SK-N-SH (cell line): ENCODE measurements around the gene MAP7. TPM values are rescaled to one million over a fixed set of nuclear protein-coding genes. Genes with fewer than 3 reads are reported as not detected.

ENCODE experiments used
- CTCF ChIA-PET: fragments of 300-600, 350-600 bp; formaldehyde crosslinking; extraction: SDS; loops from one replicate; lab custom pipeline; 2021; lab: Yijun Ruan, JAX
- POLR2A ChIA-PET: fragments of 350-600 bp; sonication (Branson Sonifier 250); formaldehyde crosslinking; extraction: SDS; loops from one replicate; lab custom pipeline; 2020; ENCODE audit warnings: antibody characterized with exemption, inconsistent platforms; lab: Yijun Ruan, JAX
- DNase-seq: peaks from one replicate; pipeline ENCODE4 v3.0.0; 2012
- H2AFZ ChIP-seq: fragments of 200-600 bp; sonication (generic); 2 replicates; pipeline ENCODE4 v1.8.1; 2016; ENCODE audit warnings: antibody characterized with exemption, mild to moderate bottlenecking, low read depth
- H3F3A ChIP-seq: fragments of 200-600 bp; sonication (generic); replicated peaks from 2 replicates; pipeline ENCODE3; 2016; ENCODE audit warnings: antibody characterized with exemption, mild to moderate bottlenecking; ENCODE audit not compliant: insufficient read depth
- H3K27ac ChIP-seq, 2 experiments: fragments of 200-500 bp in 1 of 2; fragments of 200-600 bp in 1 of 2; sonication (Bioruptor generic) in 1 of 2; sonication (generic), shearing (Covaris generic) in 1 of 2; 2 replicates each; pipeline versions ENCODE4 v1.5.1 to v1.6.1; 2014 to 2016; ENCODE audit warnings: low read depth in 2 of 2, inconsistent platforms in 1 of 2, low read length in 1 of 2, mild to moderate bottlenecking in 1 of 2, mixed read lengths in 1 of 2
- H3K27me3 ChIP-seq: fragments of 200-600 bp; sonication (generic), shearing (Covaris generic); 2 replicates; pipeline ENCODE4 v1.6.1; 2016; ENCODE audit warnings: mixed run types; ENCODE audit not compliant: insufficient read depth
- H3K36me3 ChIP-seq, 2 experiments: fragments of 200-500 bp in 1 of 2; fragments of 200-600 bp in 1 of 2; sonication (Bioruptor generic) in 1 of 2; sonication (generic) in 1 of 2; replicated peaks in 1 of 2; 2 replicates each; pipeline versions ENCODE3 to v1.5.1; 2014 to 2016; ENCODE audit warnings: low read length in 1 of 2, mild to moderate bottlenecking in 1 of 2; ENCODE audit not compliant: insufficient read depth in 2 of 2, control insufficient read depth in 1 of 2
- H3K4me1 ChIP-seq, 2 experiments: fragments of 200-500 bp in 1 of 2; fragments of 200-600 bp in 1 of 2; sonication (Bioruptor generic) in 1 of 2; sonication (generic), shearing (Covaris generic) in 1 of 2; 2 replicates each; pipeline versions ENCODE4 v1.5.1 to v1.6.1; 2014 to 2016; ENCODE audit warnings: low read depth in 1 of 2, low read length in 1 of 2, mixed run types in 1 of 2; ENCODE audit not compliant: insufficient read depth in 2 of 2, control insufficient read depth in 1 of 2
- H3K4me2 ChIP-seq: fragments of 200-600 bp; sonication (generic), shearing (Covaris generic); 2 replicates; pipeline ENCODE4 v1.6.1; 2017; ENCODE audit warnings: mixed run types
- H3K4me3 ChIP-seq, 2 experiments: fragments of 200-500 bp in 1 of 2; fragments of 200-600 bp in 1 of 2; sonication (Bioruptor generic) in 1 of 2; sonication (generic), shearing (Covaris generic) in 1 of 2; 2 replicates each; pipeline versions ENCODE4 v1.5.1 to v1.8.1; 2014 to 2016; ENCODE audit warnings: low read depth in 2 of 2, inconsistent platforms in 1 of 2, low read length in 1 of 2, mild to moderate bottlenecking in 1 of 2, mixed read lengths in 1 of 2, moderate library complexity in 1 of 2
- H3K79me2 ChIP-seq: fragments of 200-600 bp; sonication (generic); 2 replicates; pipeline ENCODE4 v1.8.1; 2017; ENCODE audit warnings: mild to moderate bottlenecking; ENCODE audit not compliant: insufficient read depth
- H3K9ac ChIP-seq: fragments of 200-600 bp; sonication (generic); 2 replicates; pipeline ENCODE4 v1.6.1; 2017; ENCODE audit warnings: mixed run types
- H3K9me2 ChIP-seq: fragments of 200-600 bp; sonication (generic); 2 replicates; pipeline ENCODE4 v1.6.1; 2017; ENCODE audit warnings: mixed run types
- H3K9me3 ChIP-seq: fragments of 200-600 bp; sonication (generic); 2 replicates; pipeline ENCODE4 v1.6.1; 2017; ENCODE audit warnings: mixed run types, mild to moderate bottlenecking, moderate library complexity
- H4K20me1 ChIP-seq: fragments of 200-600 bp; sonication (generic); 2 replicates; pipeline ENCODE4 v1.6.1; 2017; ENCODE audit warnings: mild to moderate bottlenecking, mixed run types; ENCODE audit not compliant: insufficient read depth
- FOXJ3 ChIP-seq: sonication (generic); formaldehyde crosslinking; IDR thresholded peaks from 2 replicates; pipeline ENCODE4 v1.5.1; 2020; ENCODE audit warnings: mild to moderate bottlenecking, missing genetic modification reagents
- GABPA ChIP-seq: IDR thresholded peaks from 2 replicates; pipeline ENCODE4 v1.4.0; 2012; ENCODE audit warnings: low read depth, mild to moderate bottlenecking
- IRF3 ChIP-seq: fragments of 150-350 bp; IDR thresholded peaks from 2 replicates; pipeline ENCODE4 v1.6.1; 2016; ENCODE audit warnings: mild to moderate bottlenecking, low read depth, low read length
- MEF2A ChIP-seq: IDR thresholded peaks from 2 replicates; pipeline ENCODE4 v1.4.0; 2012; ENCODE audit warnings: low read depth, borderline replicate concordance
- MXI1 ChIP-seq: IDR thresholded peaks from 2 replicates; pipeline ENCODE4 v1.6.1; 2012; ENCODE audit warnings: mild to moderate bottlenecking, low read depth, low read length, improper control_type of control experiment
- NFIC ChIP-seq: IDR thresholded peaks from 2 replicates; pipeline ENCODE4 v1.4.0; 2012; ENCODE audit warnings: borderline replicate concordance
- PBX3 ChIP-seq: IDR thresholded peaks from 2 replicates; pipeline ENCODE4; 2012
- RCOR1 ChIP-seq: fragments of 150-350 bp; IDR thresholded peaks from 2 replicates; pipeline ENCODE4 v1.6.1; 2017; ENCODE audit warnings: antibody characterized with exemption, low read length
- REST ChIP-seq: IDR thresholded peaks from 2 replicates; pipeline ENCODE4 v1.6.1; 2012; ENCODE audit warnings: mild to moderate bottlenecking, low read depth, low read length, moderate library complexity
- RFX5 ChIP-seq: IDR thresholded peaks from 2 replicates; pipeline ENCODE4 v1.6.1; 2012; ENCODE audit warnings: mild to moderate bottlenecking, improper control_type of control experiment, low read length
- RXRA ChIP-seq: IDR thresholded peaks from 2 replicates; pipeline ENCODE4 v1.4.0; 2012; ENCODE audit warnings: low read depth, mild to moderate bottlenecking, borderline replicate concordance
- SIN3A ChIP-seq: IDR thresholded peaks from 2 replicates; pipeline ENCODE4 v1.6.1; 2012; ENCODE audit warnings: low read depth, mild to moderate bottlenecking, low read length, moderate library complexity, borderline replicate concordance
- SMC3 ChIP-seq: IDR thresholded peaks from 2 replicates; pipeline ENCODE4 v1.6.1; 2012; ENCODE audit warnings: low read depth, low read length, improper control_type of control experiment
- TEAD4 ChIP-seq: IDR thresholded peaks from 2 replicates; pipeline ENCODE4 v1.4.0; 2012; ENCODE audit warnings: mild to moderate bottlenecking, borderline replicate concordance; ENCODE audit not compliant: insufficient read depth
- YY1 ChIP-seq: IDR thresholded peaks from 2 replicates; pipeline ENCODE4 v1.4.0; 2012; ENCODE audit warnings: low read depth, mild to moderate bottlenecking
- ZBTB33 ChIP-seq: IDR thresholded peaks from 2 replicates; pipeline ENCODE4 v1.4.0; 2012; ENCODE audit warnings: low read depth, borderline replicate concordance
- WGBS: methylation state at CpG from one replicate; pipeline ENCODE4 v1.1.6; 2017; ENCODE audit warnings: low lambda C conversion rate; 5-methylcytosine and 5-hydroxymethylcytosine counted together
- polyA plus RNA-seq, 3 experiments: library from polyadenylated mRNA; depleted of rRNA; stranded (reverse); fragments of >200 nt; gene quantifications; 2 replicates each; pipeline ENCODE4 v1.2.3, GENCODE V29; 2012

MAP7 gene
- polyA plus RNA-seq, 1 of the 3 experiments (the other 2 are of a cell fraction) = 0.76 TPM

DNA sequence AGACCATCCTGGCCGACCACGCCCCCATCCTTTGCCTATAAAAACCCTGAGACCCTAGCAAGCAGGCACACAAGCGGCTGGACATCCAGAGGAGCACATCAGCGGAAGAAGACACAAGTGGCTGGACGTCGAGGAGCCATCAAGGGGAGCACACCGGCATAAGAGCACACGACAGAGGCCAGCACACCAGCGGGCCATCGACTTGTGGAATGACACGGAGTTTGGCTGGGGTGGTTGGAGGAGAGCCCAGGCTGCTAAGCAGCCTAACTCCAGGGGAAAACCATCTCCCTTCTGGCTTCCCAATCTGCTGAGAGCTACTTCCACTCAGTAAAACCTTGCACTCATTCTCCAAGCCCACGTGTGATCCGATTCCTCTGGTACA, 215.8 kb downstream of the MAP7 start:
- H3F3A ChIP-seq = no peaks in the 10 kb centered on the region
- no peaks in the 10 kb centered on the region for H4K20me1 ChIP-seq
- no peak overlapping the region for H3K4me2 ChIP-seq
- ChIA-PET POLR2A (no interaction called here), CTCF (interaction anchor here (0.9 to 2.2 kb wide), 3 partner anchors 14 to 216 kb away, joined by 4 to 6 read pairs (median 4); partner anchors contain the start of gene MAP7)
- no peaks in the 10 kb centered on the region for H3K9me2 ChIP-seq
- no peaks in the 10 kb centered on the region for H3K36me3 ChIP-seq
- no peaks in the 10 kb centered on the region for H3K9me3 ChIP-seq
- H3K9ac ChIP-seq = no peak overlapping the region
- WGBS = 84% methylated on average over 13 of the region's 13 CpGs
- H3K27ac ChIP-seq = no peak overlapping the region
- no peak overlapping the region for H2AFZ ChIP-seq
- no peaks in the 10 kb centered on the region; a peak in 1 of 4 replicates for H3K4me1 ChIP-seq
- TF ChIP-seq NFIC = no peak
- no peak for TF ChIP-seq YY1
- no peak for TF ChIP-seq TEAD4
- TF ChIP-seq GABPA = no peak
- TF ChIP-seq REST = no peak
- no peak for DNase-seq
- H3K27me3 ChIP-seq = no peaks in the 10 kb centered on the region
- H3K79me2 ChIP-seq = no peaks in the 10 kb centered on the region
- no peak overlapping the region for H3K4me3 ChIP-seq

DNA sequence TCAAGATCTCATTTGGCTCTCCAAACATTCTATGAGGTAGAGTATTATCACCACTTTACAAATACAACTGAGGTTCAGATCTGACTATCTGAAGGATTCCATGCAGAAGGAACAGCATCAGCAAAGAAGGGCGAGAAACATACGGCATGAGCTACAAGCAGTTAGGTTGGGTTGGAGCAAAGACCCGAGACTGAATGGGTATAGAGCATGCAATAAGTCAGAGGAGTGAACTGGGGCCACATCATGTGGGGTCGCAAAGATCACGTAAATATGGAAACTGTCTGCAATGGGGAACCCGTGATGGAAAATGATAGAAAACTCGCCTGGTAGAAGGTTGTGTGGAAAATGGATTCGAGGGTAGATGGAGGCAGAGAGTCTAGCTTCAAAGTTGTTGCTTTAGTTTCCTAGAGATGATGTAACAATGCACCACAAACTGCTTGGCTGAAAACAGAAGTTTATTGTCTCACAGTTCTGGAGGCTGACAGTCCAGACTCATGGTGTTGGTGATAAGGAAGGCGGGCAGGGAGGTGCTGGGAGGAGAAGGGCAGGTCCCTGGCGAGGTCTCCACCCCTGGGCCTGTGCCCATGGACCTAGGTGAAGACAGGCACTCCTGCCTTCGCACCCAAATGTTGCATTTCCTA, 216.3 kb downstream of the MAP7 start:
- Histone ChIP-seq H3K9me2 (no peaks in the 10 kb centered on the region), H3K27me3 (no peaks in the 10 kb centered on the region), H3K79me2 (no peaks in the 10 kb centered on the region), H3K27ac (no peak overlapping the region), H3K9me3 (no peaks in the 10 kb centered on the region), H2AFZ (no peak overlapping the region), H3K4me1 (no peaks in the 10 kb centered on the region; a peak in 1 of 4 replicates), H3K36me3 (no peaks in the 10 kb centered on the region), H3F3A (no peaks in the 10 kb centered on the region), H4K20me1 (no peaks in the 10 kb centered on the region), H3K9ac (no peak overlapping the region), H3K4me3 (no peak overlapping the region), H3K4me2 (no peak overlapping the region)
- ChIA-PET POLR2A (no interaction called here), CTCF (interaction anchor here (0.6 to 2.2 kb wide), 7 partner anchors 15 to 231 kb away, joined by 3 to 6 read pairs (median 4); partner anchors contain the start of gene MAP7)
- DNase-seq = no peak
- 76% methylated on average over 11 of the region's 11 CpGs for WGBS
- TF ChIP-seq FOXJ3 (CRISPR knock-in tag) = no peak
- no peak for TF ChIP-seq NFIC
- no peak for TF ChIP-seq SIN3A
- no peak for TF ChIP-seq MXI1
- no peak for TF ChIP-seq RXRA
- TF ChIP-seq IRF3 = no peak
- no peak for TF ChIP-seq YY1
- TF ChIP-seq MEF2A = no peak
- no peak for TF ChIP-seq SMC3
- TF ChIP-seq RCOR1 = no peak
- no peak for TF ChIP-seq ZBTB33
- no peak for TF ChIP-seq TEAD4
- no peak for TF ChIP-seq RFX5
- no peak for TF ChIP-seq PBX3
